Measurements from ENCODE around the gene ANO9. TPM values are rescaled to one million over a fixed set of nuclear protein-coding genes. Genes with fewer than 3 reads are reported as not detected.
A peak's percentile ranks its signal among the peaks of the same experiment; 100 is the strongest.

ANO9 gene
- total and polyA plus RNA-seq, 2 donors from 2014 or later = 11.3 to 21.8 TPM

GRCh38 chr11:456533-456932 lies 14.7 kb upstream of the ANO9 start:
- Histone ChIP-seq H3K36me3 (ENCODE audit: control insufficient read depth in 2 of 3, insufficient read depth in 3 of 3, low read length in 3 of 3) (peaks cover 0 to 9% (median 5%) of the 10 kb centered on the region in 3 donors), H3K27ac (ENCODE audit: low read depth in 2 of 2, low read length in 2 of 2) (no peak overlapping the region), H3K9ac (ENCODE audit: low read length in 3 of 3) (no peak overlapping the region), H3K9me3 (ENCODE audit: control insufficient read depth in 2 of 3, insufficient read depth in 1 of 3, low read length in 3 of 3) (no peaks in the 10 kb centered on the region), H3K4me3 (ENCODE audit: low read length in 3 of 3) (no peak overlapping the region), H3K27me3 (ENCODE audit: control insufficient read depth, insufficient read depth, low read length) (no peaks in the 10 kb centered on the region), H3K4me1 (ENCODE audit: control insufficient read depth in 2 of 3, insufficient read depth in 2 of 3, low read depth in 1 of 3, low read length in 3 of 3) (peaks cover 0 to 8% (median 0%) of the 10 kb centered on the region in 3 donors)
- intact Hi-C loops (cut with DNase I) = no loop called here
- DNase-seq = peak in 1 of 5 donors; percentile 57
- TF ChIP-seq CTCF (IDR thresholded peaks at IDR 0.05; ENCODE audit: borderline replicate concordance, extremely low read depth, insufficient read depth) = no peak
- FAIRE-seq = no peak

DNA sequence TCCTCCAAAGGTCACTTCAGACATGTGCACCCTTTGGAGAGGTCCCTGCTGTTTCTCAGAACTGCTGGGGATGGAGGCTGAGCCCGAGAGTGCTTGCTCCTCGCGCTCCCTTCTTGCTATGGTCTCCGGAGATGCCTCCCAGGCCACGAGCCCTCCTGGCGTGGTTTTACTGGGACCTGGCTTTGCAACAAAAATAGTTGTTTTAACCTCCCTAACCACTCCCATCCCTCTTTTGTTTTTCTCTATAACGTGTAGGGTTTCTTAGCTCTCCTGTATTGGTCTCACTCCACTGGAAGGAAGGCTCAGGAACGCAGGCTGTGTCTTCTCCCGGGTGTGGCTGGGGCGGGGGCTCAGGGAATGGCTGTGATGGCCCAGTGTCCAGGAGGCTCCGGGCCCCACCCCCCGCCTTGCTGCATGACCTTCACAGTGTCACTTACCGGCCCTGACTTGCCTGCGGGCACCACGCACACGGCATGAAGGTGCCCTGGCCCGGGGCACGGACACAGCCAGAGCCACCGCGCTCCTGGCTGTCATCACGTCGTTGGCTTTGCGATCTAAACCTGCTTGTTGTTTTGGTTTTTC lies 13.8 kb upstream of the ANO9 start:
- Histone ChIP-seq H3K36me3 (ENCODE audit: control insufficient read depth in 2 of 3, insufficient read depth in 3 of 3, low read length in 3 of 3) (peaks cover 0 to 9% (median 5%) of the 10 kb centered on the region in 3 donors), H3K4me1 (ENCODE audit: control insufficient read depth in 2 of 3, insufficient read depth in 2 of 3, low read depth in 1 of 3, low read length in 3 of 3) (peaks cover 0 to 15% (median 0%) of the 10 kb centered on the region in 3 donors), H3K9ac (ENCODE audit: low read length in 3 of 3) (no peak overlapping the region), H3K9me3 (ENCODE audit: control insufficient read depth in 2 of 3, insufficient read depth in 1 of 3, low read length in 3 of 3) (no peaks in the 10 kb centered on the region), H3K27ac (ENCODE audit: low read depth in 2 of 2, low read length in 2 of 2) (no peak overlapping the region), H3K4me3 (ENCODE audit: low read length in 3 of 3) (no peak overlapping the region), H3K27me3 (ENCODE audit: control insufficient read depth, insufficient read depth, low read length) (no peaks in the 10 kb centered on the region)
- no peak for TF ChIP-seq CTCF (IDR thresholded peaks at IDR 0.05; ENCODE audit: borderline replicate concordance, extremely low read depth, insufficient read depth)
- peak in 1 of 5 donors; percentile 68 for DNase-seq
- intact Hi-C loops (cut with DNase I) = no loop called here
- no peak for FAIRE-seq

DNA sequence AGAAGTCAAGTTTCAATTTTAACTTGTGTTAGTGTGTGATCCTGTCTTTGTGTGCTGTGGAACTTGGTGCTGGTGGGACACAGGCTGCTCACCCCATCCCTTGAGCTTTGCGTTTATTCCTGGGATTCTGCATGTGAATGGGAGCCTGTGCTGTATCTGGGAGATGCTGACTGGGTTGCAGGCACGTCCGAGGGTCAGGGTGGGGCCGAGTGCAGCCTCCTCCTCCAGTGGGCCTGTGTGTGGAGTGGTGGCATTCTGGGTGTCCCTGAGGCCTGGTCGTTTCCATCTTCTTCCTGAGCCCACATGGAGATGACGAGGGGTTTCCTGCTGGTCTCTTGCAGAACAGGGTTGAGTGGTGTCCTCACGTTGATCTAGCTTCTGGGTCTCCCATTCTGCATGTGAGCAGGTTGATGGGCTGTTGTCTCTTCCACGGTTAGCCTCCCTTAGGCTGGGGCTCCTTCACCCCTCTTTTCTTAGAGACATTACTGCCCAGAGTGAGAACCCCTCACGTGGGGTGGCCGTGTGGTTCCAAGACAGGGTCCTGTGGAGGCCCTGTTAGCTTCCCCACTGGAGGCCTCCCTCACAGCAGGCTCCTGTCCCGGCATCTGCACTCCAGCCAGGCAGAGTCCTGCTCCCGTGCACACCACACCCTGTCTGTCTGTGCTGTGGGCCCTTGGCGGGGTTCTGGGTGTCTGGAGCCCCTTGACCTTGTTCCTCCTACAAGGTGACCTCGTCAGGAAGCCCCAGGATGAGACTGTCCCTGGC lies 13.2 kb upstream of the ANO9 start:
- peak in 1 of 5 donors; percentile 59 for DNase-seq

More for the DNA sequence above, 13.2 kb upstream of the ANO9 start:
- H3K36me3 ChIP-seq (ENCODE audit: control insufficient read depth in 2 of 3, insufficient read depth in 3 of 3, low read length in 3 of 3) = peaks cover 0 to 9% (median 5%) of the 10 kb centered on the region in 3 donors
- no peak overlapping the region for H3K9ac ChIP-seq (ENCODE audit: low read length in 3 of 3)
- H3K4me3 ChIP-seq (ENCODE audit: low read length in 3 of 3) = no peak overlapping the region
- H3K27me3 ChIP-seq (ENCODE audit: control insufficient read depth, insufficient read depth, low read length) = no peaks in the 10 kb centered on the region
- intact Hi-C loops (cut with DNase I) = no loop called here
- H3K9me3 ChIP-seq (ENCODE audit: control insufficient read depth in 2 of 3, insufficient read depth in 1 of 3, low read length in 3 of 3) = no peaks in the 10 kb centered on the region
- H3K4me1 ChIP-seq (ENCODE audit: control insufficient read depth in 2 of 3, insufficient read depth in 2 of 3, low read depth in 1 of 3, low read length in 3 of 3) = peaks cover 0 to 15% (median 0%) of the 10 kb centered on the region in 3 donors
- TF ChIP-seq CTCF (IDR thresholded peaks at IDR 0.05; ENCODE audit: borderline replicate concordance, extremely low read depth, insufficient read depth) = no peak
- no peak overlapping the region for H3K27ac ChIP-seq (ENCODE audit: low read depth in 2 of 2, low read length in 2 of 2)
- no peak for FAIRE-seq
